Glutamatergic neuron (in vitro differentiated cells): ENCODE results near the gene ADGRL2. TPM values are rescaled to one million over a fixed set of nuclear protein-coding genes. Genes with fewer than 3 reads are reported as not detected.

Experiments
- DNase-seq: peaks from one replicate; pipeline ENCODE4 v3.0.0; 2022
- H3K27ac Mint-ChIP-seq: one replicate; pipeline ENCODE4 v1.8.0; 2020; ENCODE audit warnings: mild to moderate bottlenecking, mixed read lengths, inconsistent platforms; ENCODE audit not compliant: unreplicated experiment
- H3K27me3 Mint-ChIP-seq: one replicate; pipeline ENCODE4 v1.8.0; 2020; ENCODE audit warnings: mild to moderate bottlenecking, moderate library complexity, mixed read lengths, inconsistent platforms; ENCODE audit not compliant: unreplicated experiment
- H3K36me3 Mint-ChIP-seq: one replicate; pipeline ENCODE4 v1.8.0; 2020; ENCODE audit warnings: mild to moderate bottlenecking, mixed read lengths, inconsistent platforms; ENCODE audit not compliant: unreplicated experiment
- H3K4me1 Mint-ChIP-seq: one replicate; pipeline ENCODE4 v1.8.0; 2020; ENCODE audit warnings: mild to moderate bottlenecking, low read depth, mixed read lengths, inconsistent platforms; ENCODE audit not compliant: unreplicated experiment
- H3K4me3 Mint-ChIP-seq: one replicate; pipeline ENCODE4 v1.8.0; 2020; ENCODE audit warnings: mild to moderate bottlenecking, mixed read lengths, inconsistent platforms; ENCODE audit not compliant: unreplicated experiment
- H3K9me3 Mint-ChIP-seq: one replicate; pipeline ENCODE4 v1.8.0; 2020; ENCODE audit warnings: mild to moderate bottlenecking, moderate library complexity, mixed read lengths, inconsistent platforms; ENCODE audit not compliant: unreplicated experiment
- total RNA-seq: library from RNA; stranded (reverse); fragmentation: NEBNext Ultra II Directional; extraction: Animal tissue kit (Norgen Biotek cat#: 25700); gene quantifications from one replicate; pipeline ENCODE4 v1.2.1, GENCODE V29; 2021; ENCODE audit not compliant: unreplicated experiment
- TF ChIP-seq, protein P1 (sequence below): fragments of 200-600 bp; sonication (generic); IDR thresholded peaks from one replicate; pipeline ENCODE4 v1.5.0; 2021; ENCODE audit not compliant: partially characterized antibody, unreplicated experiment

Gene ADGRL2
- total RNA-seq, 1 donor from 2014 or later: 71.2 TPM

DNA sequence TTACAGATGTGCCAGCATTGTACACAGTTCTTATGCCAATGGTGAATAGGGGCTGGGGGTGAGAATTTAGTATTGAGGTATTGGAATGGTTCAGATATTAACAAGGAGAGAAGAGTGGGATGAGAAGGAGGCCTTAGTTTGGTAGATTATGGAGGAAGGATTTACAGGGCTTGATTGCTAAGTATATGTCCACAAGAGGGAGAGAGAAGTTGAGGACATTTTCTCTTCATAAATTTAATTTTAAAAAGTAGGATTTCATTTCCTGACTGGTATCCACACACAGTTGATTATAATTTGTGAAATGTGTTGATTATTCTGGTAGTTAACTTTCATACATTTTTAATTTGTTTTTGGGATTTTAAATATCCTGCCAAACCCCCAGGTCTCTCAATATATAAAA lies 213.0 kb downstream of the ADGRL2 start:
- Mint-ChIP-seq H3K9me3 (no peaks in the 10 kb centered on the region), H3K27ac (no peak overlapping the region), H3K4me1 (peaks cover 2% of the 10 kb centered on the region), H3K36me3 (no peaks in the 10 kb centered on the region), H3K27me3 (no peaks in the 10 kb centered on the region), H3K4me3 (no peak overlapping the region)
- TF ChIP-seq, protein P1, sequence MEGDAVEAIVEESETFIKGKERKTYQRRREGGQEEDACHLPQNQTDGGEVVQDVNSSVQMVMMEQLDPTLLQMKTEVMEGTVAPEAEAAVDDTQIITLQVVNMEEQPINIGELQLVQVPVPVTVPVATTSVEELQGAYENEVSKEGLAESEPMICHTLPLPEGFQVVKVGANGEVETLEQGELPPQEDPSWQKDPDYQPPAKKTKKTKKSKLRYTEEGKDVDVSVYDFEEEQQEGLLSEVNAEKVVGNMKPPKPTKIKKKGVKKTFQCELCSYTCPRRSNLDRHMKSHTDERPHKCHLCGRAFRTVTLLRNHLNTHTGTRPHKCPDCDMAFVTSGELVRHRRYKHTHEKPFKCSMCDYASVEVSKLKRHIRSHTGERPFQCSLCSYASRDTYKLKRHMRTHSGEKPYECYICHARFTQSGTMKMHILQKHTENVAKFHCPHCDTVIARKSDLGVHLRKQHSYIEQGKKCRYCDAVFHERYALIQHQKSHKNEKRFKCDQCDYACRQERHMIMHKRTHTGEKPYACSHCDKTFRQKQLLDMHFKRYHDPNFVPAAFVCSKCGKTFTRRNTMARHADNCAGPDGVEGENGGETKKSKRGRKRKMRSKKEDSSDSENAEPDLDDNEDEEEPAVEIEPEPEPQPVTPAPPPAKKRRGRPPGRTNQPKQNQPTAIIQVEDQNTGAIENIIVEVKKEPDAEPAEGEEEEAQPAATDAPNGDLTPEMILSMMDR: no peak
- no peak for DNase-seq

- H3K4me1 Mint-ChIP-seq: peaks cover 2% of the 10 kb centered on the region
- no peak for DNase-seq
- no peak overlapping the region for H3K4me3 Mint-ChIP-seq
- H3K36me3 Mint-ChIP-seq: no peaks in the 10 kb centered on the region
- H3K9me3 Mint-ChIP-seq: no peaks in the 10 kb centered on the region
- H3K27me3 Mint-ChIP-seq: no peaks in the 10 kb centered on the region
- TF ChIP-seq, protein P1: no peak
- no peak overlapping the region for H3K27ac Mint-ChIP-seq
Observed at GRCh38 chr1:82015444-82015843, 214.7 kb downstream of the ADGRL2 start.

GRCh38 chr1:82018319-82018718 lies 217.6 kb downstream of the ADGRL2 start:
- no peak for DNase-seq
- Mint-ChIP-seq H3K27me3 (no peaks in the 10 kb centered on the region), H3K4me1 (peaks cover 2% of the 10 kb centered on the region), H3K36me3 (peaks cover 5% of the 10 kb centered on the region), H3K9me3 (no peaks in the 10 kb centered on the region), H3K27ac (no peak overlapping the region), H3K4me3 (no peak overlapping the region)
- TF ChIP-seq, protein P1: no peak

DNA sequence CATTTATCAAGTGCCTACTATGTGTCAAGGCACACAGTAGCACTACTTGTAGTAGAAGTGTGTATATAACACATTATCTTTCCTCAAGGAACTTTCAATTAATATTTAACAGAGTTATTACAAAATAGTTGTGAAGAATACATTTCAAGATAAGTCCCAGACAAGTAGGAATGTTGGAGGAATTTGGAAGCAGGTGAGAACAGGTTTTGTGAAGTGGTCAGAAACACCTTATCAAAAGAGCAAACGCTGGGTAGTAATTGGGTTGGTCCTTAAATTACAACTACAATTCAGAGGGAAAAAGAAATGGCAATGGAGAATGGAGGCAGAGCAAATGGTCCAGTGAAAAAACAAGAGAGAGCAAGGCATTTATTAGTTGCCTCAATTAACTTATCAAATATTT lies 218.8 kb downstream of the ADGRL2 start:
- Mint-ChIP-seq H3K4me3 (no peak overlapping the region), H3K36me3 (peaks cover 5% of the 10 kb centered on the region), H3K4me1 (peaks cover 2% of the 10 kb centered on the region), H3K27me3 (no peaks in the 10 kb centered on the region), H3K9me3 (no peaks in the 10 kb centered on the region), H3K27ac (no peak overlapping the region)
- DNase-seq: no peak
- TF ChIP-seq, protein P1: no peak

DNA sequence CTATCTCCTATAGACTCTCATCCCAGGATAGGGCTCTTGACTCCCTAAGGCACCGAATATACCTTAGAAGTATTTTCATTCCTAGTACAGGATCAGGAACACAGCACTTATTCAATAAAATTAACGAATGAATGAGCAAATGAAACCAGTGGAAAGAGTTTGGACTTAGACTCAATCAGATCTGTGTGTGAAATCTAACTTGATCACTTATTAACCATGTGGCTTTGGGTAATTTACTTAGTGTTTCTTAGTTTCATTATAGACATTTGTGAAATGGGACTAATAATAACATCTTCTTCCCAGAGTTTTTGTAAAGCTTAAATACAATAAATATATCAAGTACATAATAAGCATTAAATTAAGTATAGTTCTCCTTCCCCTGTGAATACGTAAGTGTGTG lies 230.1 kb downstream of the ADGRL2 start:
- TF ChIP-seq, protein P1: no peak
- no peak for DNase-seq
- Mint-ChIP-seq H3K9me3 (peaks cover 6% of the 10 kb centered on the region), H3K27ac (no peak overlapping the region), H3K4me3 (no peak overlapping the region), H3K4me1 (peaks cover 10% of the 10 kb centered on the region), H3K36me3 (no peaks in the 10 kb centered on the region), H3K27me3 (peaks cover 2% of the 10 kb centered on the region)
